ENCODE data around the gene RELT. TPM values are rescaled to one million over a fixed set of nuclear protein-coding genes. Genes with fewer than 3 reads are reported as not detected.

The RELT gene
- total and polyA plus RNA-seq, 2 of the 13 experiments (the other 11 are each of a cell fraction or from before 2014, with no cell fraction given): 2.5 to 4.7 TPM

DNA sequence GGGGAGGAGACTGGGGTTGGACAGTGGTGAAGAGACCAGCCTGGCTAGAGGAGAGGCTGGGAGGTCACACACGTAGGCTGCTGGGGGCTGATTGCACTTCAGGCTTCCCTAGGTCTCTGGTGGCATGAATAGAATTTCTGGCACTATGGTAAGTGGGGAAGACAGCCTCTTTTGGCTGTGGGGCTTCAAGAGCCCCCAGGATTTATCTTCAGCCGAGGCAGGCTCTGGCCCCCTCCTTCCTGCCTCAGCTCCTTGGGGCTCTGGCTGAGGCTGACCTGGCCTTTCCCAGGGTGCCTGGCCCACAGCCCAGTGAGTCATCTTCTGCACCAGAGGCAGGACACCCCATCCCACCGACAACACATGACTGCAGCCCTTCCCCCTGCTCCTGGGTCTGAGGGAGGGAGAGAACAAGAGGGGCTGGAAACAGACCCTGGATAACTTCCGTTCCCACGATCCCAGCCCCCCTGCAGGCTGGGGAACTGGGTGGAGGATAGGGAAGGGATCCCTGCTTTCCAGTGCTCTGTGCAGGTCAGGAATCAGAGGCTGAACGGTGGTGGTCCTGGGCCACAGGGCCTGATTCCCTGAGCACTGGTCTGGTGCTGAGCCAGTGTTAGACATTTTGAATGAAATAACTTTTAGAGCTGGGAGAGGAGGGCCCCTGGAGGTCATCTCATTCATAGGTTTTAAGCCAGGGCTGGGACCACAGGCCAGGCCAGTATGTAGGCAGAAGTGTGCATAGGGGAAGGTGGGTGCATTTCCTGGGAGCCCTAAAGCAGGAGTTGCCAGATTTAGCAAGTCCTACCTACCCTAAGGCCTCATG is 41.6 kb upstream of the RELT start (continued):
- TF ChIP-seq, protein P1, sequence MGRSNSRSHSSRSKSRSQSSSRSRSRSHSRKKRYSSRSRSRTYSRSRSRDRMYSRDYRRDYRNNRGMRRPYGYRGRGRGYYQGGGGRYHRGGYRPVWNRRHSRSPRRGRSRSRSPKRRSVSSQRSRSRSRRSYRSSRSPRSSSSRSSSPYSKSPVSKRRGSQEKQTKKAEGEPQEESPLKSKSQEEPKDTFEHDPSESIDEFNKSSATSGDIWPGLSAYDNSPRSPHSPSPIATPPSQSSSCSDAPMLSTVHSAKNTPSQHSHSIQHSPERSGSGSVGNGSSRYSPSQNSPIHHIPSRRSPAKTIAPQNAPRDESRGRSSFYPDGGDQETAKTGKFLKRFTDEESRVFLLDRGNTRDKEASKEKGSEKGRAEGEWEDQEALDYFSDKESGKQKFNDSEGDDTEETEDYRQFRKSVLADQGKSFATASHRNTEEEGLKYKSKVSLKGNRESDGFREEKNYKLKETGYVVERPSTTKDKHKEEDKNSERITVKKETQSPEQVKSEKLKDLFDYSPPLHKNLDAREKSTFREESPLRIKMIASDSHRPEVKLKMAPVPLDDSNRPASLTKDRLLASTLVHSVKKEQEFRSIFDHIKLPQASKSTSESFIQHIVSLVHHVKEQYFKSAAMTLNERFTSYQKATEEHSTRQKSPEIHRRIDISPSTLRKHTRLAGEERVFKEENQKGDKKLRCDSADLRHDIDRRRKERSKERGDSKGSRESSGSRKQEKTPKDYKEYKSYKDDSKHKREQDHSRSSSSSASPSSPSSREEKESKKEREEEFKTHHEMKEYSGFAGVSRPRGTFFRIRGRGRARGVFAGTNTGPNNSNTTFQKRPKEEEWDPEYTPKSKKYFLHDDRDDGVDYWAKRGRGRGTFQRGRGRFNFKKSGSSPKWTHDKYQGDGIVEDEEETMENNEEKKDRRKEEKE (IDR thresholded peaks at IDR 0.05): no peak
- TF ChIP-seq, protein P2, sequence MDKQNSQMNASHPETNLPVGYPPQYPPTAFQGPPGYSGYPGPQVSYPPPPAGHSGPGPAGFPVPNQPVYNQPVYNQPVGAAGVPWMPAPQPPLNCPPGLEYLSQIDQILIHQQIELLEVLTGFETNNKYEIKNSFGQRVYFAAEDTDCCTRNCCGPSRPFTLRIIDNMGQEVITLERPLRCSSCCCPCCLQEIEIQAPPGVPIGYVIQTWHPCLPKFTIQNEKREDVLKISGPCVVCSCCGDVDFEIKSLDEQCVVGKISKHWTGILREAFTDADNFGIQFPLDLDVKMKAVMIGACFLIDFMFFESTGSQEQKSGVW (CRISPR knock-in tag; IDR thresholded peaks at IDR 0.05; ENCODE audit: borderline replicate concordance): no peak
- TF ChIP-seq ZNF484 (CRISPR knock-in tag; IDR thresholded peaks at IDR 0.05; ENCODE audit: borderline replicate concordance, low read depth): no peak
- TF ChIP-seq PRDM4 (CRISPR knock-in tag; IDR thresholded peaks at IDR 0.05; ENCODE audit: borderline replicate concordance): no peak
- TF ChIP-seq, protein P3, sequence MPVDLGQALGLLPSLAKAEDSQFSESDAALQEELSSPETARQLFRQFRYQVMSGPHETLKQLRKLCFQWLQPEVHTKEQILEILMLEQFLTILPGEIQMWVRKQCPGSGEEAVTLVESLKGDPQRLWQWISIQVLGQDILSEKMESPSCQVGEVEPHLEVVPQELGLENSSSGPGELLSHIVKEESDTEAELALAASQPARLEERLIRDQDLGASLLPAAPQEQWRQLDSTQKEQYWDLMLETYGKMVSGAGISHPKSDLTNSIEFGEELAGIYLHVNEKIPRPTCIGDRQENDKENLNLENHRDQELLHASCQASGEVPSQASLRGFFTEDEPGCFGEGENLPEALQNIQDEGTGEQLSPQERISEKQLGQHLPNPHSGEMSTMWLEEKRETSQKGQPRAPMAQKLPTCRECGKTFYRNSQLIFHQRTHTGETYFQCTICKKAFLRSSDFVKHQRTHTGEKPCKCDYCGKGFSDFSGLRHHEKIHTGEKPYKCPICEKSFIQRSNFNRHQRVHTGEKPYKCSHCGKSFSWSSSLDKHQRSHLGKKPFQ (CRISPR knock-in tag; IDR thresholded peaks at IDR 0.05; ENCODE audit: insufficient replicate concordance): no peak
- no peak for TF ChIP-seq ZNF20 (CRISPR knock-in tag; IDR thresholded peaks at IDR 0.05)
- no peak for TF ChIP-seq MAFF (IDR thresholded peaks at IDR 0.05; ENCODE audit: low read depth, low read length)
- TF ChIP-seq NKX3-1 (CRISPR knock-in tag; IDR thresholded peaks at IDR 0.05): no peak
- TF ChIP-seq ZNF253 (CRISPR knock-in tag; IDR thresholded peaks at IDR 0.05; ENCODE audit: borderline replicate concordance): no peak
- TF ChIP-seq HIVEP1 (CRISPR knock-in tag; IDR thresholded peaks at IDR 0.05): no peak
- TF ChIP-seq ZNF709 (CRISPR knock-in tag; IDR thresholded peaks at IDR 0.05): no peak
- no peak for TF ChIP-seq ZNF101 (CRISPR knock-in tag; IDR thresholded peaks at IDR 0.05; ENCODE audit: borderline replicate concordance, low read depth)
- TF ChIP-seq ZBTB49 (CRISPR knock-in tag; IDR thresholded peaks at IDR 0.05; ENCODE audit: borderline replicate concordance): no peak
- no peak for TF ChIP-seq PLRG1 (conservative IDR thresholded peaks at IDR 0.05)
